DND-41 (cell line): Measurements from ENCODE around the gene PACRG.

Experiments
- EZH2 ChIP-seq: IDR thresholded peaks from 3 replicates; pipeline ENCODE4 v1.6.1; 2012; ENCODE audit warnings: borderline replicate concordance, low read depth, mild to moderate bottlenecking, moderate library complexity, low read length, inconsistent platforms; ENCODE audit not compliant: severe bottlenecking
- TF ChIP-seq, protein P1 (sequence below): IDR thresholded peaks from 2 replicates; pipeline ENCODE4 v1.5.1; 2012; ENCODE audit warnings: borderline replicate concordance, low read length, moderate library complexity, mild to moderate bottlenecking; ENCODE audit not compliant: poor library complexity, severe bottlenecking; ENCODE audit errors: extremely low read depth

- TF ChIP-seq, protein P1, sequence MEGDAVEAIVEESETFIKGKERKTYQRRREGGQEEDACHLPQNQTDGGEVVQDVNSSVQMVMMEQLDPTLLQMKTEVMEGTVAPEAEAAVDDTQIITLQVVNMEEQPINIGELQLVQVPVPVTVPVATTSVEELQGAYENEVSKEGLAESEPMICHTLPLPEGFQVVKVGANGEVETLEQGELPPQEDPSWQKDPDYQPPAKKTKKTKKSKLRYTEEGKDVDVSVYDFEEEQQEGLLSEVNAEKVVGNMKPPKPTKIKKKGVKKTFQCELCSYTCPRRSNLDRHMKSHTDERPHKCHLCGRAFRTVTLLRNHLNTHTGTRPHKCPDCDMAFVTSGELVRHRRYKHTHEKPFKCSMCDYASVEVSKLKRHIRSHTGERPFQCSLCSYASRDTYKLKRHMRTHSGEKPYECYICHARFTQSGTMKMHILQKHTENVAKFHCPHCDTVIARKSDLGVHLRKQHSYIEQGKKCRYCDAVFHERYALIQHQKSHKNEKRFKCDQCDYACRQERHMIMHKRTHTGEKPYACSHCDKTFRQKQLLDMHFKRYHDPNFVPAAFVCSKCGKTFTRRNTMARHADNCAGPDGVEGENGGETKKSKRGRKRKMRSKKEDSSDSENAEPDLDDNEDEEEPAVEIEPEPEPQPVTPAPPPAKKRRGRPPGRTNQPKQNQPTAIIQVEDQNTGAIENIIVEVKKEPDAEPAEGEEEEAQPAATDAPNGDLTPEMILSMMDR: no peak
- no peak for TF ChIP-seq EZH2
Observed at GRCh38 chr6:163260911-163261310, 533.1 kb downstream of the PACRG start.
